PC-9 (cell line): Measurements from ENCODE around the gene SLC39A1.

Experiments
- CTCF ChIP-seq: fragments of 200-600 bp; sonication (generic); conservative IDR thresholded peaks from 2 replicates; pipeline ENCODE4 v1.6.1; 2017; ENCODE audit warnings: mixed run types, antibody characterized with exemption, mild to moderate bottlenecking, moderate library complexity
- EZH2 ChIP-seq: fragments of 200-600 bp; sonication (generic); IDR thresholded peaks from 2 replicates; pipeline ENCODE4 v1.8.0; 2017; ENCODE audit warnings: antibody characterized with exemption, low read depth

- TF ChIP-seq CTCF, result no peak
- TF ChIP-seq EZH2, result no peak
Observed at GRCh38 chr1:153926405-153926804, 36.9 kb downstream of the SLC39A1 start.
